Brain pericyte (primary cell): ENCODE measurements around the gene TTC28.

Source experiments
- DNase-seq: peaks from one replicate; pipeline ENCODE4 v3.0.0-alpha.2; 2012; ENCODE audit warnings: low read depth, low spot score

The TTC28 gene

GRCh38 chr22:27991586-27992293 is 687.9 kb downstream of the TTC28 start:
- no peak for DNase-seq

- DNase-seq, result no peak
Observed at GRCh38 chr22:27990879-27991278, 688.8 kb downstream of the TTC28 start.

GRCh38 chr22:27990451-27990840 is 689.2 kb downstream of the TTC28 start:
- no peak for DNase-seq

GRCh38 chr22:27989758-27990450 is 689.7 kb downstream of the TTC28 start:
- no peak for DNase-seq

GRCh38 chr22:27988704-27989103 is 690.9 kb downstream of the TTC28 start:
- DNase-seq, result no peak

- DNase-seq, result no peak
Observed at GRCh38 chr22:27987557-27987956, 692.1 kb downstream of the TTC28 start.

GRCh38 chr22:27986937-27987336 is 692.7 kb downstream of the TTC28 start:
- no peak for DNase-seq

GRCh38 chr22:27986459-27986858 is 693.2 kb downstream of the TTC28 start:
- DNase-seq, result no peak

GRCh38 chr22:27985323-27986275 is 694.0 kb downstream of the TTC28 start:
- no peak for DNase-seq

GRCh38 chr22:27984723-27985122 is 694.9 kb downstream of the TTC28 start:
- no peak for DNase-seq

- DNase-seq, result no peak
Observed at GRCh38 chr22:27984001-27984695, 695.5 kb downstream of the TTC28 start.

GRCh38 chr22:27983361-27983791 is 696.3 kb downstream of the TTC28 start:
- DNase-seq, result no peak

- no peak for DNase-seq
Observed at GRCh38 chr22:27982630-27983180, 696.9 kb downstream of the TTC28 start.

- no peak for DNase-seq
Observed at GRCh38 chr22:27982106-27982505, 697.5 kb downstream of the TTC28 start.

GRCh38 chr22:27980424-27981148 is 699.1 kb downstream of the TTC28 start:
- no peak for DNase-seq

GRCh38 chr22:27978802-27979201 is 700.8 kb downstream of the TTC28 start:
- DNase-seq, result no peak

- DNase-seq, result no peak
Observed at GRCh38 chr22:27978317-27978716, 701.3 kb downstream of the TTC28 start.

GRCh38 chr22:27976586-27976985 is 703.1 kb downstream of the TTC28 start:
- DNase-seq, result no peak

- DNase-seq, result no peak
Observed at GRCh38 chr22:27975381-27976013, 704.1 kb downstream of the TTC28 start.

- no peak for DNase-seq
Observed at GRCh38 chr22:27973846-27974245, 705.8 kb downstream of the TTC28 start.
